AG09319 (cell line): ENCODE data around the gene KRT34.

Experiments used
- DNase-seq: peaks from one replicate; pipeline ENCODE4 v3.0.0-alpha.2; 2010; ENCODE audit warnings: low read depth; ENCODE audit errors: extremely low read depth
- CTCF ChIP-seq: IDR thresholded peaks from 2 replicates; pipeline ENCODE4 v1.5.1; 2011; ENCODE audit warnings: low read depth, mild to moderate bottlenecking, inconsistent platforms, low read length, moderate library complexity

KRT34 gene

GRCh38 chr17:41345992-41346391 lies 36.1 kb downstream of the KRT34 start:
- no peak for TF ChIP-seq CTCF

GRCh38 chr17:41343029-41343428 lies 39.1 kb downstream of the KRT34 start:
- DNase-seq = no peak
- no peak for TF ChIP-seq CTCF

More at GRCh38 chr17:41345992-41346391, 36.1 kb downstream of the KRT34 start:
- DNase-seq = no peak

- DNase-seq = no peak
Observed at GRCh38 chr17:41340934-41341861, 40.9 kb downstream of the KRT34 start.

GRCh38 chr17:41340494-41340893 lies 41.6 kb downstream of the KRT34 start:
- no peak for DNase-seq

More at GRCh38 chr17:41340934-41341861, 40.9 kb downstream of the KRT34 start:
- TF ChIP-seq CTCF = no peak

GRCh38 chr17:41339571-41340172 lies 42.4 kb downstream of the KRT34 start:
- no peak for TF ChIP-seq CTCF
- DNase-seq = no peak

More at GRCh38 chr17:41340494-41340893, 41.6 kb downstream of the KRT34 start:
- no peak for TF ChIP-seq CTCF

GRCh38 chr17:41338961-41339485 lies 43.1 kb downstream of the KRT34 start:
- DNase-seq = peak; percentile 28
- TF ChIP-seq CTCF = no peak

GRCh38 chr17:41335747-41336146 lies 46.4 kb downstream of the KRT34 start:
- no peak for TF ChIP-seq CTCF
- DNase-seq = no peak
